ENCODE results near the gene HIF3A.

The HIF3A gene

DNA sequence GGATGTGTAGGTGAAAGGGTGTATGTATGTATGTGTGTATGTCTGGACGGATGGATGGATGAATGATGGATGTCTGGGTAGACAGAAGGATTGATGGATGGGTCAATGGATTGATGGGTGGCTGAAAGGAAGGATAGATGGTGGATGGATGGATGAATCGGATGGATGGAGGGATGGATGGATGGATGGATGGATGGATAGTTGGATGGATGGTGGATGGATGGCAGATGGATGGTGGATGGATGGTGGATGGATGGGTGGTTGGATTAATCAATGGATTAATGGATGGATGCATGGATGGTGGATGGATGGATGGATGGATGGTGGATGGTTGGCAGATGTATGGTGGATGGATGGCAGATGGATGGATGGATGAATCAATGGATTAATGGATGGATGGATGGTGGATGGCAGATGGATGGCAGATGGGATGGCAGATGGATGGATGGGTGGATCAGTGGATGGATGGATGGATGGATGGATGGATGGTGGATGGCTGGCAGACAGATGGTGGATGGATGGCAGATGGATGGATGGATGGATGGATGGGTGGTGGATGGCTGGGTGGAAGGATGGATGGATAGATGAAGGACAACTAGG, 33.6 kb downstream of the HIF3A start:
- no peak for DNase-seq (ENCODE audit: low spot score)

- DNase-seq (ENCODE audit: low spot score): no peak
These were observed 40.6 kb downstream of the HIF3A start for GRCh38 chr19:46337487-46337886.

GRCh38 chr19:46339446-46339845, 42.6 kb downstream of the HIF3A start:
- no peak for DNase-seq (ENCODE audit: low spot score)

GRCh38 chr19:46340051-46340659, 43.3 kb downstream of the HIF3A start:
- no peak for DNase-seq (ENCODE audit: low spot score)

DNA sequence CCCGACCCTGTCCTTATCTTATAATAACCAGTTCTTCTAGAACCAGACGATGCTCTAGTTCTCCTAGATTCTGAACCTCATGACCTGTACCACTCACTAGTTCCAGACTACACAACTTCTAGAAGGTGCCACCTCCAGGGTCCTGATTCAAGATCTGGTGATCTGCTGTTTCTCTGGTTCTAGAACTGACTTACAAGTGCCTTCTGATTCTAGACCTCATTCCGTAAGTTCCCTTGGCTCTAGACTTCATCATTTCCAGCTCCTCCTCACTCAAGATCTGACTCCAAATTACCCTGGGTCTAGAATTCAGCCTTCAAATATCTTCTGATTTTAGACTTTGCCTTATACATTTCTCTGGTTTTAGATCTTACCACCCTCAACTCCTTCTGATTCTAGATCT, 45.1 kb downstream of the HIF3A start:
- no peak for DNase-seq (ENCODE audit: low spot score)

GRCh38 chr19:46344363-46344762, 47.5 kb downstream of the HIF3A start:
- DNase-seq (ENCODE audit: low spot score): no peak

- DNase-seq (ENCODE audit: low spot score): no peak
These were observed 48.3 kb downstream of the HIF3A start for GRCh38 chr19:46345157-46345556.

GRCh38 chr19:46346821-46347571, 50.2 kb downstream of the HIF3A start, which contains the start of gene PPP5C:
Gene PPP5C, plus strand, starts transcription at chr19:46347087. Its CDS starts 10 bp downstream, at chr19:46347097.
- DNase-seq (ENCODE audit: low spot score): peak; percentile 100

DNA sequence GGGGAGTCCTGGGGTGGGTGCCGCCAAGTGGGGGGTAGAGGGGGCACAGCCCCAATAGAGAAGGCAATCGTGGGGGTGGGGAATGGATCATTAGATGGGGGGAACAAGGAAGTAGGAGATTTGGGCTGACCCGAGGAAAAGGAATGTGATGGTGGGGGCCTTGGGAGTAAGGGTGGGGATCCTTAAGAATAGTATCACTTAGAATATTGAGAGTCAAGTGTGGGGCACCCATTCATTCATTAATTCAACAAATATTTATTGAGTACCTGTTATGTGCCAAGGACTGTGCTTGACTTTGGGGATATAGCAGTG, 50.7 kb downstream of the HIF3A start:
- DNase-seq (ENCODE audit: low spot score): no peak

DNA sequence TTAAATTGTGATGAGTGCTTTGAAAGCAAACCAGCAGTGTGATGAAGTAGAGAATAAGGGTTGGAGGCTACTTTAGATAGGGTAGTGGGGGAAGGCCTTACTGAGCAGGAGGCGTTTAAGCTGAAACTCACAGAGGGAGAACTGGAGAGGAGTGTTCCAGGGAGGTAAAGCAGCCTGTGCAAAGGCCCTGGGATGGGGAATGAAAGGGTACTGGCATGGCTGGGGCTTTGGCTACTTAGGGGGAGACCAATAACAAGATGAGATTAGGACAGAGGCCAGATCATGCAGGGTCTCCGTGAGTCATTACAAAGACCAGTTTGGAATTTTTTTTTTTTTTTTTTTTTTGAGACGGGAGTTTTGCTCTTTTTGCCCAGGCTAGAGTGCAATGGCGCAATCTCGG, 51.1 kb downstream of the HIF3A start:
- DNase-seq (ENCODE audit: low spot score): no peak

GRCh38 chr19:46349311-46349993, 52.6 kb downstream of the HIF3A start:
- DNase-seq (ENCODE audit: low spot score): no peak

- no peak for DNase-seq (ENCODE audit: low spot score)
These were observed 53.4 kb downstream of the HIF3A start for GRCh38 chr19:46350029-46350757.

DNA sequence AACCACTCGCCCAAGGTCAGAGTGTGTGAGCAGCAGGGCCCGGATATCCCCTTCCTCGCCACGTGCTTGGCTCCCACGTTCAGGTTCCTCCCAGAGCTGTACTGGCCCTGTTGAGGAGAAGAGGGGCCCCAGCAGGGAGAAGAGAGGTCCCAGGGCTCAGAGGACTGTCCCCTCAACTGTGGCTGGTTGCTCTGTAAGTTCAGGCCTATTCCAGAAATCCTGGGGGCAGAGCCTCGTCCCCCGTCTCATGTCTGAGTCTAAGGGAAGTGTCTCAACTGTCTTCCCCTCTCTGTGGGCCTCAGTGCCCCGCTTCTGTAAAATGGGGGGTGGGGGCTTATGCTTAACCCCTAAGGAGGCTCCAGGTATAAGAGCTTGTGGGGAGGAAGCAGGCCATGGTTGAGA, 53.9 kb downstream of the HIF3A start:
- DNase-seq (ENCODE audit: low spot score): no peak

GRCh38 chr19:46351241-46352041, 54.6 kb downstream of the HIF3A start:
- DNase-seq (ENCODE audit: low spot score): peak; percentile 62

GRCh38 chr19:46353730-46354528, 57.1 kb downstream of the HIF3A start:
- no peak for DNase-seq (ENCODE audit: low spot score)

- DNase-seq (ENCODE audit: low spot score): no peak
These were observed 58.6 kb downstream of the HIF3A start for GRCh38 chr19:46355234-46356148.

DNA sequence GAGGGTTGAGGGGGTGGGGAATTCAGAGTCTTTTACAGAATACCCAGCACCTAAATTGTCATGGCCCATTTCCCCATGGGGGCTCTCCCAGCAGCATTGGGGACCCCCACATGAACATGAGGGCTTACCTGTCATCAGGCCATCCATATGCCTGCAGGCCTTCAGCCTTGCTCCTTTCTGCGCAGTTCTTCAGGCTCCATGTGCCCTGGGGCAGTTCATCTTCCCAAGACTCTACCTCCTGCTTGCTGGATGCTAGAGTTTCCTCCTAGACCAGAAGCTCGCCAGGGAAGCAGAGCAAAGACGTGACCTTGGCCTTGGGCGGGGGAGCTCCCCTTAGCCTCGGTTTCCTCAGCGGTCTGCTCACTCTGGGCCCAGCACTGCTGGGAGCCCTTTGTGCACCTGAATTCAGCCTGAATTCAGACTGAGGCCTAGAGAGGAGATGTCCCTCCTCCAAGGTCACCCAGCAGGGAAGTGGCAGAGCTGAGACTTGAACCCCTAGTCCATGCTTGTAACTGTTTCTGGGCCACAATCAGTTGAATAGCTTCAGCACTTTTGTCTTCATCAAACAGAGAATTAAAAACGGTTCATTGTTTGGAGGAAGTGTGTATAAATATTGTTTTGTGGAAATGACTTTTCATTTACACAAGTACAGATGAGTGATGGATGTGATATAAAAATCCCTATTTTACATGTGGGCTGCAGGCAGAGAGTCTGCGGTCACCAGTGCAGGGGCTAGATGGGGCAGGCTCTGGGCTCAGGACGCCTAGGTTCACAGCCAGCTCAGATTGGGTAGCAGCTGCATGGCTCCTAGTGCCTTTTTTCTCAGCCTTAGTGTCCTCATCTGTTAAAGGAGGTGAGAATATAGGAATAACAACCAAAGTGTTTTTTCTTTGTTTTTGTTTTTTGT, 59.6 kb downstream of the HIF3A start:
- DNase-seq (ENCODE audit: low spot score): no peak

- DNase-seq (ENCODE audit: low spot score): peak; percentile 40
These were observed 61.2 kb downstream of the HIF3A start for GRCh38 chr19:46357846-46358583.
